Measurements from ENCODE around the gene OST4.

DNA sequence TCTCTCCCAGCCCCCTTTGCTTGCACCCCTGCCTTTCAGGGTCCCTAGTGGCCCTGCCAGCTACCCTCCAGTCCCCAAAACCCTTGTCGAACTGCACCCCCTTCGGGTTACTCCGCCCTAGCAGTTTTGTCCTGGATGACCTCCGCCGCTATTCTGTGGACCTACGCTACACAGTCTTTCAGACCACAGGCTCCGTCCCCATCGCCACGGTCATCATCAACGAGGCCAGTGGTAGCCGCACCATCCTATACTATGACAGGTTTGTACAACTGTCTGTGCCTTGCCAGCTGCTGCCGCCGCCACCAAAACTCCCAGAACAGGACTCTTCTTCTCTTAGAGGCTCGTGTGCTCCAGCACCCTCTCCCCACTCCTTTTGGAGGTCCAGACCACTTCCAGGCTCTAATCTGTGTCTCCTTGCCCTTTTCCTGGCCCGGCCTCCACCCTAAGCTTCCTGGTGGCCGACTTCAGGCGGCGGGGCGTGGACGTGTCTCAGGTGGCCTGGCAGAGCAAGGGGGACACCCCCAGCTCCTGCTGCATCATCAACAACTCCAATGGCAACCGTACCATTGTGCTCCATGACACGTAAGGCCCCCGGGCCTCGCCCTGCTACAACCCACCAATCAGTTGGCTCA is 23.0 kb upstream of the OST4 start:
- TF ChIP-seq, protein P1, sequence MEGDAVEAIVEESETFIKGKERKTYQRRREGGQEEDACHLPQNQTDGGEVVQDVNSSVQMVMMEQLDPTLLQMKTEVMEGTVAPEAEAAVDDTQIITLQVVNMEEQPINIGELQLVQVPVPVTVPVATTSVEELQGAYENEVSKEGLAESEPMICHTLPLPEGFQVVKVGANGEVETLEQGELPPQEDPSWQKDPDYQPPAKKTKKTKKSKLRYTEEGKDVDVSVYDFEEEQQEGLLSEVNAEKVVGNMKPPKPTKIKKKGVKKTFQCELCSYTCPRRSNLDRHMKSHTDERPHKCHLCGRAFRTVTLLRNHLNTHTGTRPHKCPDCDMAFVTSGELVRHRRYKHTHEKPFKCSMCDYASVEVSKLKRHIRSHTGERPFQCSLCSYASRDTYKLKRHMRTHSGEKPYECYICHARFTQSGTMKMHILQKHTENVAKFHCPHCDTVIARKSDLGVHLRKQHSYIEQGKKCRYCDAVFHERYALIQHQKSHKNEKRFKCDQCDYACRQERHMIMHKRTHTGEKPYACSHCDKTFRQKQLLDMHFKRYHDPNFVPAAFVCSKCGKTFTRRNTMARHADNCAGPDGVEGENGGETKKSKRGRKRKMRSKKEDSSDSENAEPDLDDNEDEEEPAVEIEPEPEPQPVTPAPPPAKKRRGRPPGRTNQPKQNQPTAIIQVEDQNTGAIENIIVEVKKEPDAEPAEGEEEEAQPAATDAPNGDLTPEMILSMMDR (conservative IDR thresholded peaks at IDR 0.05; ENCODE audit: low read depth, low read length): no peak
- TF ChIP-seq EZH2phosphoT487 (IDR thresholded peaks at IDR 0.05; ENCODE audit: borderline replicate concordance, low read length) (no peak), EZH2 (IDR thresholded peaks at IDR 0.05; ENCODE audit: low read length, unreplicated experiment) (no peak)

Measured in PC-3 (cell line).